TTC549 (cell line): Measurements from ENCODE around the gene PPP1R7.

ENCODE experiments used
- FAIRE-seq: peaks from 2 replicates; lab custom pipeline; 2012; peaks lifted over from hg19 to GRCh38; lab: Jason Lieb, UNC

The PPP1R7 gene

DNA sequence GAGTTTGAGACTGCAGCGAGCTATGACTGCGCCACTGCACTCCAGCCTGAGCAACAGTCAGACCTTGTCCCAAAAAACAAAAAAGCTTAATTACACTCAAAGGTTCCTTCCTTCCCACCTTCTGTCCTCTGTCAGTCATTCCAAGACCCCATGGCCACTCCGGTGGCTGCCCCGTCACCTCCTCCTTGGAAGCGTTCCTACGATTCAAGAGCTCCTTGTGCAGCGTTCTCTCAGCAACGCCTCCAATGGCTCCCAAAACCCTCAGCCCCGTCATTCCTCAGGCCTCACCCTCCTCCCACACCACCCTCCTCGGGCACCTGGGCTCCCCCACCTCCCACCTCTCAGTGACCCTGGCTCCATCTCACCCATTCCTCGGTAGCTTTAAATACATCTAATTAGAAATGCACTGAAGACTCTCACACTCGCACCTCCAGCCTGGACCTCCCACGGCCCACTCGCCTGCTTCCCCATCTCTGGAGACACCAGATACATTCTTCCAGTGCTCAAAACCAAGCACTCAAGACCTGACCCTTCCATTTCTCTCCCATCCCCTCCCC lies 9.0 kb upstream of the PPP1R7 start:
- no peak for FAIRE-seq

DNA sequence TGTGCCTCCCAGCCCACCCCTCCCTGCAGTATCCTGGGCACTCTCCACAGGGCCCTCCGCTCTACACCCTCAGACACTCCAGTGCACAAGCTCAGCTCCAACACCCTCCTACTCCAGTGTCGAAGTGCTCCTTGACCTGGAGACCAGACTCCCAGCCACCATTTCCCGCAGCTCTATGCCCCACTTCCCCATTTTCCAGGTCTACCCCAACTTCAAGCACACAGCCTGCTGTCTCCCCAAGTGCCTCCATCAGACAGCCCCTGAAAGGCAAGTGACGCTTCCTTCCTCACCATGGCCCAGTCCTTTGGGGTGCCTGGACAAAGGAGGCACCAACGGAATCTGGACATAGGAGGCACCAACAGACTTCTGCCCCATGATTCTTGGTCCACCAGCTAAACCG lies 8.2 kb upstream of the PPP1R7 start:
- FAIRE-seq: no peak

DNA sequence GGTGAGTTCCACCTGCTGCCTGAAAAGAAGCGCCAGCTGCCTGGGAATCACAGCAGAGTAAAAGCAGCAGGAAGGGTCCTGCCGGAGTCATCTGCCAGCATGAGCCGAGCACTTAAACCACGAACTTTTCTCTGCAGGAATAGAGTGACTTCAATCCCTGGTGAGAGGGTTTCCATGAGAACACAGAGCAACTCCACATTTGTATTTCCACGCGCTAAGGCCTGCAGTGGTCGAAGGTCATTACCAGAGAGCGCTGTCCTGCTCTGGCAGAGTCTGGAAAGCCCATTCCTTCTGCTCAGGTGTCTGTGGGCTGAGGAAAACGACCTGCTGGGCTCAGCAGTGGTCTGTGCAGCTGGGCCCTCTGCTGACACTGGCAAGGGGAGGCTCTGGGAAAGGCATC lies 7.7 kb upstream of the PPP1R7 start:
- FAIRE-seq: no peak

DNA sequence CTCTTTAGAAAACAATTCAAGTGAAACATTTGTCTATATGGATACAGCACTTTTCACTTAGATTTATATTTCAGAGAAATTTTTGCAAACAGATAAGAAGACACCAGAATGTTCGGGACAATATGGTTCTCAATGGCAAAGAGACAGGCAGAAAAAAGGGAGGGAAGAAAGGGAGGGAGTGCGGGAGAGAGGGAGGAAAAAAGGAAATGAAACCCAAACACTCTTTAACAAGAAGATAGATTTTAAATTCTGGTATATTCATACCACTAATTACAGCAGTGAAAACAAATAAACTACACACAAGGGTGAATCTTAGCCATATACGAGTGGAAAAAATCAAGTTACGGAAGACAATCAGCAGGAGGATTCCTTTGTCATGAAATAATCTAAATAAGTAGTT lies 4.0 kb upstream of the PPP1R7 start:
- FAIRE-seq: no peak

DNA sequence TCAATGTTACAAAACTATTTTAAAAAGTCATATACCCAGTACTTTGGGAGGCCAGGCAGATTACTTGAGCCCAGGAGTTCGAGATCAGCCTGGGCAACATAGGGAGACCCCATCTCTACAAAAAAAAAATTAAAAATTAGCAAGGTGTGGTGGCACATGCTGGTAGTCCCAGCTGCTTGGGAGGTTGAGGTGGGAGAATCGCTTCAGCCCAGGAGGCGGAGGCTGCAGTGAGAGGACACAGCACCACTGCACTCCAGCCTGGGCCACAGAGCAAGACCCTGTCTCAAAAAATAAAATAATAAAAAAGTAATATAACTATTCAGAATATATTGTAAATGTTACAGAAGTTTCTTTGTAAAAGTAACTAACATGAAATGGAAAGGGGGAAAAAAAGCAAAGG lies 2.9 kb upstream of the PPP1R7 start:
- FAIRE-seq: no peak

DNA sequence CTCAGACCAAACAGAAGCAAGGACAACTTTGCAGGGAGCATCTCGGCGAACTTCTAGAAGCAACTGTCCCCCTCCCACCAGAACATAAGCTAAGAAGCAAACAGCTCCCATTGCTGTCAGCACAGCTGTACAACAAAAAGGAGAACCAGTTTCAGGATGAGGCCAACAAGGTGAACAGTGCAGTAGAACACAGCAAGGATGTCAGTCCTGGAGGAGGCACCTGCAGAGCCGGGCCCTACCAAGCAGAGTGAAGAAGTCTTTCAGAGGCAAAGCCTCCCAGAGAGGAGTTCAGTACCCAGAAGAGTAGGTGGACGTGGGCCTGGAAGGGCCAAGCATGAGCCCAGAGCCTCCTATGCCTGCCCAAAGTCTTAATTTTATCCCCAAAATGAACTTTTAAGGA lies 2.0 kb upstream of the PPP1R7 start:
- FAIRE-seq: no peak

DNA sequence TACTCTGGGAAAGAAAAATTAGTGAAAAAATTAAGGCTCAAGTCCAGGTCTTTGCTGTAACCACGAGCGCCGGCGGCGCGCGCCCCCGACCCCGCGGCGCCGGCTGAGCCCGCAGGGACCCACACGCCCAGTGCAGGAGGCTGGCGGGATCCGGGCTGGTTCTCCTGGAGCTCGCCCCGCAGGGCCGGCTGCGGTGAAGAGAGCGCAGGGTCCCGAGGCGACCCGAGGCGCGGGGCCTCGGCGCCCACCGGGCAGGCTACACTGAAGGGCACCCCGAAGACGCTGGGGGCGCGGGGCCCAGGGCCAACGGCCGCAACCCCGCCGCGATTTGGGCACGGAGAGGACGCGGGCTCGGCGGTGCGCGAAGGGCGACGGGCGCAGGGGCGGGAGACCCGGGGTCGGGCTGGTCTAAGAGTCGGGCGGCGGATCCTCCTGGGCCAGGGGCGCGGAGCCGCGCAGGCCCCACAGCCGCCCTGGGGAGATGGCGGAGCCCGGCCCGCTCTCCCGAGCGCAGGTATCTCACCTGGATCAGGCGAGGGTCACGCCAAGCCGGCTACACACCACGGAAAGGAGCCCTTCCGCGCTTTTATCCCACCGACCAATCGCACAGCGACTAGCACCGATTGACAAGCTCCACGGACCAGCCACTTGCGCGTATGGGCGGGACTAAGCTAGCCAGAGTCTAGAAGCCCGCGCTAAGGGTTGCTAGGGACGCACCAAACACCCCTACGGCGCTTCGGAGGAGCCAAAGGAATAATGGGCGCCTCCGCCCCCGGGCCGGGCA lies 1.2 kb upstream of the PPP1R7 start, which contains the start of gene PASK:
Gene PASK, minus strand, starts transcription at position 582 of the 784 bp plus-strand sequence. CDS start 6,440 bp downstream, outside the sequence.
- peak; percentile 73 for FAIRE-seq

DNA sequence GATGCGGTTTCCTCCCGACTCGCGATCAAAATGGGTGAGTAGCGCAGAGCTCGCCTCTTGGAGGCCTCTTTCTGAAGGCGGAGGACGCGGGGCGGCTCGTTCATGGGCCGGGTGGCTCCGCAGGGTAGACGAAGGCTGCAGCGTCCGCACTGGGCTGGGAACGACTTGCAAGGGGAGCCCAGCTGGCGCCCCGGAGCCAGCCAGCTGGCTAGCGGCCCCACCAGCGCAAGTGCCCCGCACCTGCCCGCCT lies 667 bp upstream of the PPP1R7 start:
- FAIRE-seq: no peak

DNA sequence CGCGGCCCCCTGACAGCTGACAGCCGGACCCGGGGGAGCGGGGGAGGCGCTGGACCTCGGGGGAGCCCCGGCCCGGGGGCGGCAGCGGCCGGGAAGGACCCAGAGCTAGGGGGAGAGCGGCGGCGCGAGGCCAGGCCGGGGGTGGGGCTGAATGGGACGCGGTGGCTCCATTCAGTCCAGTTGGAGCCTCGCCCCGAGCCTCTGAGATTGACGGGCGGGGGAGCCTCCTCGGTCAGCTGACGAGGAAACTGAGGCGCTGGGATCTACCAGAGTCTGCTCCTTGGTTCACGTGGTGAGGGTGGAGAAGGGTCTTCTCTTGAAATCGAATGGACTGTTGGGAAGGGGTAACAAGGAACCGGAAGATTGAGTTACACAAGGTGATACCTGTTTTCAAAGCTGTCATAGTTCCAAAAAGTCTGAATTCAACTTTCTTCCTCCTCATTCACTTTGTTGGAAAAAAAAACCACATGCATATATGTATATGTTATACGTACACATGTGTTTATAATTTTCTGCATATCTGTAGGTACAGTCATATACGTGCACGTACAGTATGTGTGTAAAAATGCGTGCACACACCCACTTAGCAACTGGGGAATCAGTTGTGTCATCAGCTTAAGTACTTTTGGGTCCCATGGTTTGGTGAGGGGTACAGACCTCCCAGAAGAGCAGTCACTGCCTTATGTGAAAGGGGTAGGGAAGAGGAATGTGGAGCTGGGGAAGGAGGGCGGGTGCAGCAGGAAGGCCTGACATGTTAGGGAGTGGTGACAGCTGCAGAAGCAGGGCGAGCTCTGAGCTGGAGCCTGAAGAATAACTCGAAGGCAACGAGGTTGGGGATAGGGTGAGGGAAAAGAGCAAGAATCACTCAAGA lies 628 bp downstream of the PPP1R7 start:
- no peak for FAIRE-seq

DNA sequence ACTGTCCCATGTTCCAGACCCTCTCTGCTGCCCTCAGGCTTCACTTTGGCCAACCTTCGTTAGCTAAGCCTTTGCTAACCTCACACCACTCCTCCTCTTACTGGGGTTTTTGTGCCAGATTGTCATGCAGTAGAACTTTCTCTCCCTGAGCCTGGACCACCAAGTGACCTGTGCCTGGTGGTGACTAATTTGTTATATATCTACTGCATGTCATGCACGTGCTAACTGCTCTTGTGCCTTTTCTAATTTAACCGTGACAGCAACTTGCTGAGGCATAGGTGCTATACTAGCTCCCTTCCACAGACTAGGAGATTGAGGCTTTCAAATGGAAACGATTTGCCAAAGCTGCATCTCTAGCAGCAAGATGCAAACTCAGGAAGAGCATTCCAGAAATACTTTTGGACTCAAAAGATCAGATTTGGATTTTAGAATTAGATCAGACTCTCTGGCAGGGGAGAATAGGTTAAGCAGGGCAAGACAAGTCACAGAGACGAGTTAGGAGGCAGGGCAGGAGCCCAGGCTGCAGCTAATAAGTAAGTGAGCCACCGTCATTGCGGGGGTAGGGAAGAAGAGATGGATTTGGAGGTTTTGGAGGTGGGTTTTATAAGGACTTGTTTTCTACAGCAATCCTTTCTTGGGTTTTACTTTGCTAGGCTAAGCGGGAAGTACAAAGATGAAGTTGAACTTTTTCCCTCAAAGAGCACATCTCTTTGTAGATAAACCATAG lies 1.8 kb downstream of the PPP1R7 start:
- FAIRE-seq: no peak

DNA sequence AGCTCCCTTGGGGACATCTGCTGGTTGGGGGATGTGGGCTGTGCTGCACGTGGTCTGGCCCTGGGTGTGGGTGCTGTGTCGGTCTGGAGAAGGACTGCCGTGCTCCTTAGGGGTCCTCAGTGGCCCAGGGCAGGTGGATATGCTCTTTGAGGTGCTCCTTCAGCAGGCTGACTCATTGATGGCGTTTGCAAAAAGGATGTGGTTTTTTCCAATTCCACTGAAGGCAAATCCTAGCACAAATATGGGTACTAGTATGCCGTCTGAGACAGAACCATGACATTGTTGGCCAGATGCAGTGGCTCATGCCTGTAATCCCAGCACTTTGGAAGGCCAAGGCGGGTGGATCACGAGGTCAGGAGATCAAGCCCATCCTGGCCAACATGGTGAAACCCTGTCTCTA lies 3.3 kb downstream of the PPP1R7 start:
- FAIRE-seq: no peak

DNA sequence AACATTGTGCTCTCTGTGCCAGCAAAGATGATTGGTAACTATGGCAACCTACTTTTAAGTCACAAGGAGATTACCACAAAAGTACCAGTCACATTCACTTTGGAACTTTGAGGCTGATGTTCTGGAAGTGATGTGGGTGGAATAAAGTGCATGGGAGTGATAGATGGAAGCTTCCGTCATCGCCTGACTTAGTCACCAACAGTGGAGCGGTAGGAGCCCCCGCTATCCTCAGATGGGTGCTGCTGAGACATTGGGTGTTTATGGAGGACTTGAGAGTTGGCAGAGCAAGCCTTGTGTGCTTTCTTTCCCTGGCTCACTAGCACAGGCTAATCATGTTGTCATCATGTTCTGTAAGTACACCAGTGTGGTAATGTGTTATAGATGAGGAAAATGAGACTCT lies 4.6 kb downstream of the PPP1R7 start:
- FAIRE-seq: no peak

DNA sequence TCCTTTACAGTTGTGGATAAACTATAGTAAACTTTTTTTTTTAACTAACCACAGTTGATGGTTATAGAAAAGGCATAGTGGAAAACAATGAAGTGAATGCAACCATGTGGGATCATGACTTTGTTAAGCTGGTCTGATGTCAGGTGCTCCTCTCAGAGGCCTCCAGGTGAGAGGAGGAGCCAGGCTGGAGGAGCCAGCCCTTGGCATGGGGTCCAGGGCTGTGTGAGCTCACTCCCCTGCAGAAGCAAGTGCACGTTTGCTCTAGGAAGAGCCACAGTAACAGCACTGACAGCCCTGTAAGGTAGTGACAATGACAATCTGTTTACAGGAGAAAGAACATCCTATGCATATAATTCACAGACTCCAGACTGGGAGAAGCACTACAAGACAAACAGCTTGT lies 5.7 kb downstream of the PPP1R7 start:
- FAIRE-seq: no peak

DNA sequence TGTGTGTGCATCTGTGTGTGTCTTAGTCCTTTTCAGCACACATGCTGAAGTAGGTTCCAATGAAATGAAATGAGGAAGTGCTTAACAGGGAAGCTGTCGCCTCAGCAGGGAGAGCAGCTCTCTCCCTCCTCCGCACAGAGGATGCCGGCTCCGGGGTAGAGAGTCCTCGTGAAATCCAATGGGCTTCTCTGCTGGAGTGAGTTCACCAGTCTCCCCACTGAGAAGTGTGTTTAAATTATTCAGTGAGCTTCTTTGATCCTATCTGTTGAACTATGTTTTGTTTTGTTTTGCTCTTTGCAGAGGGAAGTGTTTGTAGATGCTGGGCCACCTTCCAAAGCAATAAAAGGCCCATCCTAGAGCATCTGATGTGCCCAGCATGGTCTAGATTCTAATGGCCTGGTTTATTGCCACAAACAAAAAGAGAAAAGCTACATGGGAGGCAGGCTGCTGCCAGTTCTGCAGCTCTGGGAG lies 6.7 kb downstream of the PPP1R7 start:
- FAIRE-seq: no peak

DNA sequence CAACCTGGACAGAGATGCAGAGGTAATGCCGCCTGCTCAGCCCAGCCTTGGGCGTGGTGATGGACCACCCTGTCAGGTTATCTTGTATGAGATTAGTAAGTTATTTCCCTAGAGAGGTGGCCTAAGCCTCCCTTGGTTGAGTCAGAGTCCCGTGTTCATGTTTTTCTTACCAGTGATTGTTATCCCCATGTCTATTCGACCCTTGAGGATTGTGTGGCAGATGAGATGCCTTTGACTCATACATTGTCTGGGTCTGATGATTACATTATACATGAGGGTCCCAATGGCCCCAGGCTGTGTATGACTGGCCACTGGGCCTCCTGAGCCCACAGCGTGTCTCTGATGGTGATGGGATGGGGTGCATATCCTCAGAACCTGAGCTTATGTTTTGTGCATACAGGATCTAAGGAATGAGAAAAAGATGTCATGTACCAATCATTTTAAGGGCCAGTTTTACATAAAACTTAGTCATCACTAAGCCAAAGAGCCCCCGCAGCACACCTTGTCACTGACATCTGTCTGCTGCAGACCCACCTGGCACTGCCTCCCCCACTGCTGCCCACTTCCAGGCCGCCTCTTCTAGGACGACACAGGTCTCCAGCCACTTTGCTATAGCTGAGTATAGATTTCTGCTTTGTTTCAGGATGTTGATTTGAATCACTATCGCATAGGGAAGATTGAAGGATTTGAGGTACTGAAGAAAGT lies 7.7 kb downstream of the PPP1R7 start:
- FAIRE-seq: no peak

DNA sequence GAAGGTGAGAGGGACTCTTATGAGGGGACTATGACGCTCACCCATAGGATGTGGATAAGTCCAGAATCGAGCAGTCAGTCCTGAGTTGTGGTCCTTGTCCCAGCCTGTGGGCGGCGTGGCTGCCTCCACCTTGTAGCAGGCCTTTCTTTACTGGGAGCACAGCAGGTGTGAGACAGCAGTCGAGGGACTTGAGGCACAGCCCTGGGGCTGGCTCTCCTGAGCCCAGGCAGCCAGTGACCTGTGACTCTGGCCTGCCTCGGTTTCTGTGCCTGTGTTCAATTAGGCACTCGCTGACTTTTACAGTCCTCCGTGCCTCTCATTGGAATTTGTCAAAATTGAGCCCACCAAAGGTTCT lies 8.3 kb downstream of the PPP1R7 start:
- no peak for FAIRE-seq

DNA sequence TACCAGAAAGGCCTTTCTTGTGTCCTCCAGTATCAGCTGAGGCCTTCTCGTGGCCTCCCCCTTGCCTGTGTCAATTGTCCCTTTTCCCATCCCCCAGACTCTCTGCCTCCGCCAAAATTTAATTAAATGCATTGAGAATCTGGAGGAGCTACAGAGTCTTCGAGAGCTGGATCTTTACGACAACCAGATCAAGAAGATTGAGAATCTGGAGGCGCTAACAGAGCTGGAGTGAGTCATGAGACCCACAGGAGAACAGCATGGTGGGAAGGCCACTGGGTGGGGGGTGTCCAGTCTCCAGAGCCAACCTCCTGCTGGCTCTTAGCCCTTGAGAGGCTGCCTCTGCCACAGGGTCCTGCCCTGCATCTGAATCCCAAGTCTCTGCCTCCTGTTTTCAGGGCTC lies 8.8 kb downstream of the PPP1R7 start:
- FAIRE-seq: no peak

DNA sequence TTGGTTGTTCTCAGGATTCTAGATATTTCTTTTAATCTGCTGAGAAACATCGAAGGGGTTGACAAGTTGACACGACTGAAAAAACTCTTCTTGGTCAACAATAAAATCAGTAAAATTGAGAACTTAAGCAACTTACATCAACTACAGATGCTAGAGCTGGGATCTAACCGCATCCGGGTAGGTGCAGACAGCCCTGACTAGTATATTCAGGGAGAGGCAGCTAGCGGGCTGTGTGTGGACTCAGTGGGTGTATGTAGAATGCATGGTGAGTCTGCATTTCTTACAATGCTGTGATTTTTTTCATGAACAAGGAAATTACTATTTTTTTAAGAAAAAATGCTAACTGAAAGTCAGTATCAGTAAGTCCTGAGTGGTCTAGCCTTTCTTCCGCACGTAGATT lies 10.1 kb downstream of the PPP1R7 start:
- FAIRE-seq: no peak

DNA sequence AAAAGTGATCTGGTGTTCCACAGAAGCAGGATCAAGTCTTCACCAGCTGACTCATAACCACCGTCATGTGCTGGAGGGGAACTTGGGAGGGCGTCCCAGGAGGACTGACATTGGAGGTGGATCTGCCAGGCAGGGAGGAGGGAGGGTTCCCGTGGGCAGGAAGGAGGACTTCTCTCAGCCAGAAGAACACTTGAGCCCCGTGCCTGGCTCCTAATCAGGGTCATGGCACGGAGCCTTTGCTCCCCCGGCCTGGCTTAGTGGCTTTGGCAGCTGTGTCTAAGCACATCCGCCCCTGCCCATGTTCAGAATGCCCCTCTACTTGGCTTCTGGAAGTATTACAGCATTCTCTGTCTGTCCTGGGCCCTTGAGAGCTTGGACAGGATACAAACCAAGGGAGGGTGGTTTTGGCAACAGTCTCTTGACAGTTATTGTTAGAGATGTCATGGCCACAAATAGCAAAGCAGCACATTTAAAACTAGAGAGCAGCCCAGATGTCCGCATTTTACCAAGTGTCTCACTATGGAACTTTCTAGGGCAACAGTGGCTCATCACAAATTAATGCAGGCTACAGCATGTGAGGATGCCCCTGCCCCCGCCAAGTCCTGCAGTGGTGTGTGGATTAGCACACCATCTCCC lies 11.5 kb downstream of the PPP1R7 start:
- no peak for FAIRE-seq

DNA sequence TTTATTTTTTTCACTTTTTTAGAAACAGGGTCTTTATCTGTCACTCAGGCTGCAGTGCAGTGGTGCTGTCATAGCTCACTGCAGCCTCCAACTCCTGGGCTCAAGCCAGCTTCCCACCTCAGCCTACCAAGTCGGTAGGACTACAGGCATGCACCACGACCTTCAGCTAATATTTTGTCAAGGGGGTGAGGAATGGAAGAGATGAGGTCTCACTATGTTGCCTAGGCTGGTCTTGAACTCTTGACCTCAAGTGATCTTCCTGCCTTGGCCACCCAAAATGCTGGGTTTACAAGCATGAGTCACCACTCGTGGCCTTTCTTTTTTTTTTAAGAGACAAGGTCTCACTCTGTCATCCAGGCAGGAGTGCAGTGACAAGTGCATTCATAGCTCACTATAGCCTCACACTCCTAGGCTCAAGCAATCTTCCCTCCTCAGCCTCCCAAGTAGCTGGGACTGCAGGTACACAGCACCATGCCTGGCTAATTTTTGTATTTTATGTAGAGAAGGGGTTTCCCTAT lies 13.4 kb downstream of the PPP1R7 start:
- FAIRE-seq: no peak

DNA sequence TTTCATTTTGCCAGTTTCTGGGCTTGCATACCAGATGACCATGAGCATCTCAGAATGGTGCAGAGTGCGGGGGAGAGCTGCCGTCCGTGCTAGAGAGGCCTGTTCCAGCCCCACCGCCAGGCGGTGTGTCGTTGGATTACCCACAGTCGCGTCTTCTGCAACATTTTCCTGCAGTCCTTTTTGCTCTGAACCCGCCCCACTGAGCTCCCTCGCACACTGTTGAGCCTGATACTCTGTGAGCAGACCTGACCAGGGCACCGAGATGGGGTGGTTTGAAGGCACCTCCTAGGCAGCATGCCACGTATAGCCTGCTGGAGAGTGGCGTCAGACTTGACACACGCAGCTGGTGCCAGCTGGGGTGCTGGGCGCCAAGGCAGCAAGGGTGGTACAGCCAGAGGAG lies 18.1 kb downstream of the PPP1R7 start:
- no peak for FAIRE-seq

DNA sequence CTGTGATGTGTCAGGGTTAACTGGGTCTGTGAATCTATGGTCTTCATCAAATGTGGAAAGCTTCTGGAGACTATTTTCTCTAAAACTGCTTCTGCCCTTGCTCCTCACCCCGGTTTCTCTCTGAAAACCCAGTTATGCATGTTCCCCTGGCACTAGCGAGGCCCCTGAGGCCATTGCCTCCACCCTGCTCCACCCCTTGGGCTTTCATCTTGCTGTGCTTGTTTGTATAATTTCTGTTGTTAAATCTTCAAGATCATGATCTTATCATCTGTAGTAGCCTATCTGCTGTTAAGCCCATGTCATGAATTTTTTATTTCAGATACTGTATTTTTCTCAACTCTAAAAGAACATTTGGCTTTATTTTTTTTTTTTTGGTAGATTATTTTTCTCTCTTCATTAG lies 23.3 kb downstream of the PPP1R7 start:
- no peak for FAIRE-seq
